Neural crest cell (in vitro differentiated cells): ENCODE results near the gene MAP2K7. TPM values are rescaled to one million over a fixed set of nuclear protein-coding genes. Genes with fewer than 3 reads are reported as not detected.

ENCODE experiments used
- DNase-seq: peaks from one replicate; pipeline ENCODE4 v3.0.0; 2021; ENCODE audit warnings: low read depth, mixed read lengths, low spot score
- H3K27ac Mint-ChIP-seq: one replicate; pipeline ENCODE4 v1.8.0; 2021; ENCODE audit warnings: mild to moderate bottlenecking, mixed read lengths; ENCODE audit not compliant: unreplicated experiment
- H3K27me3 Mint-ChIP-seq: 2 replicates; pipeline ENCODE4 v1.8.0; 2021; ENCODE audit warnings: low read depth, mild to moderate bottlenecking, mixed read lengths
- H3K36me3 Mint-ChIP-seq: 2 replicates; pipeline ENCODE4 v1.8.0; 2021; ENCODE audit warnings: low read depth, mild to moderate bottlenecking, mixed read lengths
- H3K4me1 Mint-ChIP-seq: 2 replicates; pipeline ENCODE4 v1.8.0; 2021; ENCODE audit warnings: mixed read lengths
- H3K4me3 Mint-ChIP-seq: one replicate; pipeline ENCODE4 v1.8.0; 2021; ENCODE audit warnings: mild to moderate bottlenecking, mixed read lengths
- H3K9me3 Mint-ChIP-seq: 2 replicates; pipeline ENCODE4 v1.8.0; 2021; ENCODE audit warnings: mixed read lengths
- total RNA-seq: library from RNA; stranded (reverse); gene quantifications from 2 replicates; pipeline ENCODE4 v1.2.1, GENCODE V29; 2021
- TF ChIP-seq, protein P1 (sequence below): fragments of 200-600 bp; sonication (generic); conservative IDR thresholded peaks from 2 replicates; pipeline ENCODE4 v1.5.0; 2021; ENCODE audit warnings: antibody characterized with exemption, mild to moderate bottlenecking

Gene MAP2K7
- total RNA-seq, 1 donor from 2014 or later, result 50.7 TPM

GRCh38 chr19:7873304-7874075 lies 30.2 kb upstream of the MAP2K7 start:
- DNase-seq, result no peak
- H3K36me3 Mint-ChIP-seq, result no peaks in the 10 kb centered on the region
- peak overlapping the region; percentile 90 for H3K4me3 Mint-ChIP-seq
- peaks cover 21% of the 10 kb centered on the region for H3K27me3 Mint-ChIP-seq
- TF ChIP-seq, protein P1, sequence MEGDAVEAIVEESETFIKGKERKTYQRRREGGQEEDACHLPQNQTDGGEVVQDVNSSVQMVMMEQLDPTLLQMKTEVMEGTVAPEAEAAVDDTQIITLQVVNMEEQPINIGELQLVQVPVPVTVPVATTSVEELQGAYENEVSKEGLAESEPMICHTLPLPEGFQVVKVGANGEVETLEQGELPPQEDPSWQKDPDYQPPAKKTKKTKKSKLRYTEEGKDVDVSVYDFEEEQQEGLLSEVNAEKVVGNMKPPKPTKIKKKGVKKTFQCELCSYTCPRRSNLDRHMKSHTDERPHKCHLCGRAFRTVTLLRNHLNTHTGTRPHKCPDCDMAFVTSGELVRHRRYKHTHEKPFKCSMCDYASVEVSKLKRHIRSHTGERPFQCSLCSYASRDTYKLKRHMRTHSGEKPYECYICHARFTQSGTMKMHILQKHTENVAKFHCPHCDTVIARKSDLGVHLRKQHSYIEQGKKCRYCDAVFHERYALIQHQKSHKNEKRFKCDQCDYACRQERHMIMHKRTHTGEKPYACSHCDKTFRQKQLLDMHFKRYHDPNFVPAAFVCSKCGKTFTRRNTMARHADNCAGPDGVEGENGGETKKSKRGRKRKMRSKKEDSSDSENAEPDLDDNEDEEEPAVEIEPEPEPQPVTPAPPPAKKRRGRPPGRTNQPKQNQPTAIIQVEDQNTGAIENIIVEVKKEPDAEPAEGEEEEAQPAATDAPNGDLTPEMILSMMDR, result no peak
- peak overlapping the region; percentile 96 for H3K27ac Mint-ChIP-seq
- peaks cover 3% of the 10 kb centered on the region for H3K9me3 Mint-ChIP-seq
- peaks cover 19% of the 10 kb centered on the region for H3K4me1 Mint-ChIP-seq

GRCh38 chr19:7874076-7874896 lies 29.4 kb upstream of the MAP2K7 start, which contains the start of gene PRR36:
PRR36 (minus strand) TSS chr19:7874390; CDS start chr19:7873689, 701 bp downstream.
- TF ChIP-seq, protein P1, result no peak
- Mint-ChIP-seq H3K27me3 (peaks cover 21% of the 10 kb centered on the region), H3K27ac (peak within 1 kb of the TSS; percentile 96), H3K36me3 (no peaks in the 10 kb centered on the region), H3K4me1 (peaks cover 19% of the 10 kb centered on the region), H3K4me3 (peak within 1 kb of the TSS; percentile 90), H3K9me3 (peaks cover 3% of the 10 kb centered on the region)
- peak; percentile 68 for DNase-seq

DNA sequence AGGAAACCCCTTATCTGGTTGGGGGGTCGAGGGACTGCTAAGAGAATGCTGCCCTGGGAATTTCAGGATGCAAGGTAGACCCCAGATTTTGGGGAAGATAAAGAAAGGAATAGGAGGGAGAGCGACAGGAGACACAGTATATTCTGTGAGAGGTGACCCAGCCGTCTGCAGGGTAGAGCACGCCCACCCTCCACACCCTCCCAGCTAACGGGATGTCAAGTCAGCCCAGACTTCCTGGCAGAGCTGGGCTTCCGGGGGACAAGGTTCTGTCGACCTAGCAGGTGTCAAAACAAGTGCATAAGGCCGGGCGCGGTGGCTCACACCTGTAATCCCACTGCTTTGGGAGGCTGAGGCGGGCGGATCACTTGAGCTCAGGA lies 28.8 kb upstream of the MAP2K7 start:
- Mint-ChIP-seq H3K4me1 (peaks cover 19% of the 10 kb centered on the region), H3K36me3 (no peaks in the 10 kb centered on the region), H3K4me3 (peak overlapping the region; percentile 87), H3K27me3 (peaks cover 21% of the 10 kb centered on the region), H3K27ac (no peak overlapping the region), H3K9me3 (peaks cover 3% of the 10 kb centered on the region)
- no peak for DNase-seq
- TF ChIP-seq, protein P1, result no peak

- Mint-ChIP-seq H3K4me1 (peaks cover 3% of the 10 kb centered on the region), H3K9me3 (no peaks in the 10 kb centered on the region), H3K4me3 (peak overlapping the region; percentile 44), H3K27ac (no peak overlapping the region), H3K36me3 (no peaks in the 10 kb centered on the region), H3K27me3 (peaks cover 9% of the 10 kb centered on the region)
- TF ChIP-seq, protein P1, result no peak
- DNase-seq, result no peak
Observed at GRCh38 chr19:7877249-7877836, 26.3 kb upstream of the MAP2K7 start.

DNA sequence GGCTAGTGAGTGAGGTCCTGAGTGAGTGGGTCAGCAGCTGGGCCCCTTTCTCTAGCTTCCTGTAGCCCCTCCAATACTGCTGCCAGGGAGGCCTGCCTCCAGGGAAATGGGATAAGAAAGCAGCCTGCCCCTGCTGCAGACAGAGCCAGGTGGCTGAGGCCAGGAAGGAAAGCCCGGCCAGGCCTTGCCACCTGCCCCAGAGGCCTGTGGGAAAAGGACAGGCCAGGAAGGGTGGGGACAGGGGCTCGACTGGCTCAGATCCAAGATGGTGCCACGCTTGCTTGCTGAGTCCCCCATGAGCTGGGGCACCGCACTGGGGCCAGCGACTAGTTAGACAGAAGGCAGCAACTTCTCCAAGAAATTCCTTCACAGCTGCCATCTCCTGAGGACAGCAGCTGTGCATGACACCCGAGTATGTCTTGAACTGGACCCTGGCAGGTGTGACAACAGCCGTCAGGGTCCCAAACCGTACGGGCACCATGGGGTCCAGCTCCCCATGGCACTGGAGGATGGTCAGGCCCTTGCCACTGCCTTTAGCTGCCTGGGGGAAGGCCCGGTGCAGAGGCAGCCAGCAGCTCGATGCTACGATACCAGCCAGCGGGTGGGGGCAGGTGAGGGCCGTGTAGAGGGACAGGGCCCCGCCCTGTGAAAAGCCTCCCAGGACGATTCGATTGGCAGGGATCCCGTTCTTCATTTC lies 24.4 kb upstream of the MAP2K7 start:
- peaks cover 3% of the 10 kb centered on the region for H3K4me1 Mint-ChIP-seq
- no peaks in the 10 kb centered on the region for H3K9me3 Mint-ChIP-seq
- H3K4me3 Mint-ChIP-seq, result peak overlapping the region; percentile 27
- peaks cover 7% of the 10 kb centered on the region for H3K27me3 Mint-ChIP-seq
- DNase-seq, result no peak
- H3K36me3 Mint-ChIP-seq, result no peaks in the 10 kb centered on the region
- TF ChIP-seq, protein P1, result no peak
- H3K27ac Mint-ChIP-seq, result no peak overlapping the region
